SKM-1 treated with dmso at 0.1 percent for 144 hours (cell line): ENCODE measurements around the gene KLHL15.
"Not testable (repeated sequence)": the region's sequence is repeated elsewhere in the genome, so short reads cannot be mapped to it uniquely, and the experiment has no call there.

Source experiments
- DNase-seq: peaks from one replicate; lab custom pipeline; 2025; ENCODE audit not compliant: unreplicated experiment; lab: John Stamatoyannopoulos, UW

The KLHL15 gene

GRCh38 chrX:24027086-24027485 lies at the start of gene KLHL15:
Gene KLHL15, minus strand, starts transcription at chrX:24027186. Its CDS starts 20,493 bp downstream, at chrX:24006693.
- no peak for DNase-seq

- no peak for DNase-seq
Measured at GRCh38 chrX:24069877-24070276, 42.9 kb upstream of the KLHL15 start.

- no peak for DNase-seq
Measured at GRCh38 chrX:24063488-24063887, 36.5 kb upstream of the KLHL15 start.

GRCh38 chrX:24055043-24055356 lies 28.0 kb upstream of the KLHL15 start:
- DNase-seq = no peak

- DNase-seq = peak; percentile 84
Measured at GRCh38 chrX:24054182-24055042, 27.4 kb upstream of the KLHL15 start, which contains the start of gene EIF2S3. Gene EIF2S3, plus strand, starts transcription at chrX:24054956. Its CDS starts 13 bp downstream, at chrX:24054969.

GRCh38 chrX:24050522-24051318 lies 23.7 kb upstream of the KLHL15 start:
- DNase-seq = not testable (repeated sequence)

GRCh38 chrX:24049643-24050042 lies 22.7 kb upstream of the KLHL15 start:
- not testable (repeated sequence) for DNase-seq

- DNase-seq = not testable (repeated sequence)
Measured at GRCh38 chrX:24046060-24046459, 19.1 kb upstream of the KLHL15 start.

GRCh38 chrX:24037729-24038128 lies 10.7 kb upstream of the KLHL15 start:
- no peak for DNase-seq

- DNase-seq = no peak
Measured at GRCh38 chrX:24034485-24034884, 7.5 kb upstream of the KLHL15 start.

GRCh38 chrX:24030597-24030996 lies 3.6 kb upstream of the KLHL15 start:
- no peak for DNase-seq

- DNase-seq = no peak
Measured at GRCh38 chrX:24027985-24028384, 999 bp upstream of the KLHL15 start.

GRCh38 chrX:24026432-24026831 lies 554 bp downstream of the KLHL15 start:
- no peak for DNase-seq

- DNase-seq = no peak
Measured at GRCh38 chrX:24025741-24026403, 1.1 kb downstream of the KLHL15 start.

- peak; percentile 67 for DNase-seq
Measured at GRCh38 chrX:24024819-24025740, 1.9 kb downstream of the KLHL15 start.

GRCh38 chrX:24023972-24024669 lies 2.9 kb downstream of the KLHL15 start:
- no peak for DNase-seq

- DNase-seq = no peak
Measured at GRCh38 chrX:24023544-24023943, 3.4 kb downstream of the KLHL15 start.

GRCh38 chrX:24020306-24020876 lies 6.6 kb downstream of the KLHL15 start:
- no peak for DNase-seq

GRCh38 chrX:24019448-24019847 lies 7.5 kb downstream of the KLHL15 start:
- no peak for DNase-seq
